Activated CD4-positive, CD25-positive, alpha-beta regulatory T cell treated with anti-CD3 and anti-CD28 coated beads, Interleukin-2, amount 50 U/mL, for 72 hours (primary cell): ENCODE results near the gene OTUD3.
"Not testable (repeated sequence)": the region's sequence is repeated elsewhere in the genome, so short reads cannot be mapped to it uniquely, and the experiment has no call there.

Experiments
- DNase-seq: peaks from one replicate; pipeline ENCODE4 v3.0.0; 2021

The OTUD3 gene

DNA sequence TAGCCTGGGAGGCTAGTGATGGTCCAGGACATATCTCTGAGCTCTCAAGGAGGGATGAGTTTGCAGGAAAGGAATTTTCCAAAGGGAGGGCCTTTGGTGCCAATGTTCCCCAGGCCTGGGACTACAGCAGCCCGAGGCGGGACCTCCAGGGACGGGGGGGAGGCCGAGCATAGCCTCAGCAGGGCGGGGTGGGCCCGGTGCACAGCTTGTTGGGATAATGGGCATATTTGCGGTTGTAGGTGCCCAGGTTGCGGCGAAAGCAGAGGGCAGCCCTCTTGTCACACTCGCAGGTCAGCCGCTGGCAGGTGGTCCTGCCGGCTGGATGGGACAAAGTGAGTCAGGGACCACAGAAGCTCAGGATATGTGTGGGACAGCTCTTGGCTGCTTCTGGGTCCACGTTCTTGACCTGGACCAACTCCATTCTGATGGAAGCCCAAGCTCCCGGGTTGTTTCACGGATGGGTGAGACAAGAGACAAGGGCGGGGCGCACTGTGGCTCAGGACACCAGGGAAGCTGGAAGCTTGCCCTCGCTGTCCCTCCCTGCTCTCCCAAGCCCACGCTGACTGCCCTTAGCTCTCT, 38.0 kb downstream of the OTUD3 start:
- no peak for DNase-seq

DNA sequence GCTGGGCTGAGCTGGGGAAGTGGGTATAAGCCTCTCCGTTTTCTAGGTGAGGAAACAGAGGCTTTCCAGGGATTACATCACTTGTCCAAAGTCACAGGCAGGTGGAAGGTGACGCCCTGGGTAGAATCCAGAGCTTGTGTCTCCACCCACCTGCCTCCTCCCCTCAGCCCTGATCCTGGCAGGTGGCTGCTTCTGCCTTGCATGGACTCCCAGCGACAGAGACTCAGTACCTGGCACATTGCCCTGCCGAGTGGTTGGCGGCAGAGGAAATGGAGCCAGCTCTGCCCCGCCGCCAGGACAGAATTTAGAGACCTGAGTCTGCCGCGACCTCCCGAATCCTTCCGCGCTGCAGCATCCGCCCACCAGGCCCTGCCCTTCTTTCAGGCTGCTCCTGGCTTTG, 39.1 kb downstream of the OTUD3 start:
- no peak for DNase-seq

DNA sequence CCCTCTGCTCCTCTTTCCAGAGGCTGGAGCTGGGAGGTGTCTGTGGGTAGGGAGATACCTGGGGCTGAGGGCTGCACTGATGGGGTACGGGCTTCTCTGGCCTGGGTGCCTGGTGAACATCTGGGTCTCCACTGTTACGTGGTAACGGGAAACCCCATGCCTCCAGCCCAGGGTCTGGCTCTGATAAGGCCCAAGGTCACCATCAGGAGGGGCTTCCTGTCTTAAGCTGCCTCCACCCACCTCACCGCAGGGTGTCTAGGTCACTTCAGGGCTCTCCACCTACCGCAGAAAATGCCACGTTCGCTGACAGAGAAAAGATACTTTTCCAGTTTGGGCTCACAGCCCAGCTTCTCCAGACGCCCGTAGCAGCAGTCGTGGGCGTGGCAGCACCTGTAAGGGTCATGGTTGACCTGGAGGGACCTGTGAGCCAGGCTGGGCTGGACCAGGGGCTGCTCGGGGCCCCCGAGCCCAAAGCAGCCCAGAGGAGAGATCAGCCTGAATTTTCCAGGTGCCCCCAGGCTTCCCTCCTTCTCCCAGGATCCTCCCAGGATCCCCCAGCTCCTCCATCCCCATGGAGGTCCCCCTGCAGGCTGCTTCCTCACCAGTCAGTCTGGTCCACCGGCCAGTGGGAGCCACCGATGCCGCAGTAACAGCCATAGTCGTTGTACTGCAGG, 40.0 kb downstream of the OTUD3 start:
- DNase-seq, result no peak

DNA sequence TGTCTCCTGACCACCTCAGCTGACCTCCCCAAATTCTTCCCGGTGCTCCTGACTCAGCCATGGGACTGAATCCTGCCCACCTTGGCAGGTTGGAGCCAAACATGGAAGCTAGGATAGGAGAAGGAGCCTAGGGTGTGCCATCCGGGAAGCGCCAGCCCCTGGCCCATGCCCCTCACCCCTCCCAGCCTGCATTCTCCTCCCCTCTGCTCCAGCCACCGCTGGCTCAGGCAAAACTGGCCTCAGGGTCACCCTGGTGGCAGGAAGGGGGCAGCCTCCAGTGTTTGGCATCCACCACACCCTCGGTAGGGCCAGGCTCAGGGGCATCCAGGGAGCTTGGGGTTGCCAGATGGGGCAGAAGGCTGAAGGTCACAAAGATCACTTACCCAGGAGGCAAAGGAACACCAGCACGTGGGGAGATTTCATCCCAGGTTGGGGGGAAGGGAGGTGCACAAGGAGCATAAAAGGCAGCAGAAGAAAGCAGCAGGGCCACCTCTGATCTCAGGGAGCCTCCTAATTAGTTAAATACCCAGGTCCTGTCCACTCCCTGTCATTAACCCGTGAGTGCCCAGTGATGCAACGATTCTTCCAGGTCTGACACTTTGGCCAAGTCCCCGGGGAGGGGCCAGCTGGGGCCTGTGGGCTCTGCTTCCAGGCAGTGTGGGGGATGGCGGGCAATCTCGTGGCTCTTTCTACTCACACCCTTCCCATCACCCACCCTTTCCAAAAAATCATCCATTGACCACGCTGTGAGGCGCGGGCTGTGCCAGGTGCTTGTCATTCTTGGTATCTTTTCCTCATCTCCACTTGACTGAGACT, 41.1 kb downstream of the OTUD3 start, which contains the start of gene PLA2G2E:
Gene PLA2G2E (minus strand): TSS at position 481 of the 816 bp plus-strand sequence. CDS start 58 bp downstream, at position 423.
- no peak for DNase-seq

DNA sequence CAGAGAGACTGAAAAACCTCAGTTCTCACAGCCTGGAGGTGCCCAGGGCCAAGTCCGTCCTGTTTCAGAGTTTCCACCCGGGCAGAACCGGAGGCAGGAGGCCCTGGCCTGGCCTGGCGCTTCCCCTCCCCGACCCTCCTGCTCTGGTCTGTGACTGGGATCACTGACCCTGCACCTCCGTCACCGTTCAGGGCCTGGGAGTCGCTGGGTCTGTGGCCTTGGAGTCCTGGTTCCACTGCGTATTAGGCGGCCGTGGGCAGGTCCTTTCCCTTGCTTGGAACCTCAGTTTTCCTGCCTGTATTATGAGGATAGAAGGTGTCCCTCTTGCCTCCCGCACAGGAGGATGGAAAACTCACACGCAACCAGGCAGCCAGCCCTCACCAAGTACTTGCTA, 41.8 kb downstream of the OTUD3 start:
- DNase-seq, result no peak

DNA sequence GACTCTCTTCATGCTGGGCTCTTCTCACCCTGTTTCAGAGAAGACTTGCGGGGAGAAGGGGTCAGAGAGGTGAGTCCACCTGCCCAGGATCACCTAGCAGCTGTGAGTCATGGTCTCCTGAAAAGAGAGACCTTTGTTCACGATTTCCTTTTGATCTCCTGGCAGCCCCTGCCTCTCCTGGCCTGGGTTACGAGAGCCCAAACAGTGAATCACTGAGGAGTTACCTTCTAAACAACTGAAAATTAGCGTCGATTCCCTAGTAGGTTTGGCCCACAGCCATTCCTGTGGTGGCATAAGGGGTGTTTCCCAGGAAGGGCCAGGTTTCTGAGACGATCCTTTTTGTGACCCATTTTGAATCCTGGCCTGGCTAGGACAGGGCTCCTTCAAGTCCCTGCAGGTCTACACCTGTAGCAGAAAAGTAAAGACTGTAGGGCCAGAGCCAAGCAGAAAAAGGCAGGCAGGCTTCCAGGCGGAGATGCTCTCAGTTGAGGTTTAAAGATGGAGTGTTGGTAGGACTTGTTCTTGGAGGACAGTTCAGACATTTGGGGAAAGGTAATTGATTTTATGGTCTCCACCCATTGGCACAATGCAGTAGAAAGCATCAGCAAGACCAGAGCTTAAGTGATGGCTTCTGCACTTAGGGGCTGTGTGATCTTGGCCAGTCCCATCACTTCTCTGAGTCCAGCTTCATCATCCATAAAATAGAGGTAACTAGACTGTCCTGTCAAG, 43.3 kb downstream of the OTUD3 start:
- no peak for DNase-seq

DNA sequence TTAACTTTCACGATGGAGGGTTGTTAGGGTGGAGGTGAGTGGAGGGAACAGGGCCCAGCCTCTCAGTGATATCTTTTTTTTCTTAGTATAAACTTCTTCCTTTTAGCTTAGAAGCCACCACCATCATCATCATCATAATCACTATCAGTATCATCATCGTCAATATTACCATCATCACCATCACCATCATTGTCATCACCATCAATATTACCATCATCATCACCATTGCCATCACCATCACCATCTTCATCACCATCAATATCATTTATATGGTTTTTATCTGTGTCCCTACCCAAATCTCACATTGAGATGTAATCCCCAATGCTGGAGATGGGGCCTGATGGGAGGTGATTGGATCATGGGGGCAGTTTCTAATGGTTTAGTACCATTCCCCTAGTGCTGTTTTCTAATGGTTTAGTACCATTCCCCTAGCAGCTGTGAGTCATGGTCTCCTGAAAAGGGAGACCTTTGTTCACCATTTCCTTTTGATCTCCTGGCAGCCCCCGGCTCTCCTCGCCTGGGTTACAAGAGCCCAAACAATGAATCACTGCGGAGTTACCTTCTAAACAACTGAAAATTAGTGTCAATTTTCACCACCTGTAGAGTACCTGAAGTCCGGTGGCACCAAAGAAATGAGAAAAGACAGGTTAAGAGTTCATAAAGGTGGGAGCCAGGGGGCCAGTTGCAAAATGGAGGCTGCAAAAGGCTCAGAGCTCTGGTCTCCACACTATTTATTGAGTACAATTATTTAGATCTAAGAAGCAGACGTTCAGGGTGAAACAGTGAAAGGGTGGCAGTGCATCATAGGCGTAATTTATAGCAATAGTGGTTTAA, 44.3 kb downstream of the OTUD3 start:
- DNase-seq, result no peak

DNA sequence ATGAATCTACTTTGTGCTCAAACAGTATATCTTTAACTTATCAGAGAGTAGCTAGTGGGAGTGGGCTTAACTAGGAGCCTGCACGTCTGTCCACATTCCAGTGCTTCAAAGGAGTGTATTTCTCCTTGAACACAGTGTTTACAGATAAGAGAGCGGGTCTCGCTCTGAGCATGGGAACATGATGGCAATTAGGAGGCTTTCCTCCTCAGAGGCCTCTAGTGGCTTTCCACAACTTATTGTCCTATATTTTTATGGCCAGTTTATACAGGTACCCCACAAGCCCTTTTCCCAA, 44.9 kb downstream of the OTUD3 start:
- not testable (repeated sequence) for DNase-seq

DNA sequence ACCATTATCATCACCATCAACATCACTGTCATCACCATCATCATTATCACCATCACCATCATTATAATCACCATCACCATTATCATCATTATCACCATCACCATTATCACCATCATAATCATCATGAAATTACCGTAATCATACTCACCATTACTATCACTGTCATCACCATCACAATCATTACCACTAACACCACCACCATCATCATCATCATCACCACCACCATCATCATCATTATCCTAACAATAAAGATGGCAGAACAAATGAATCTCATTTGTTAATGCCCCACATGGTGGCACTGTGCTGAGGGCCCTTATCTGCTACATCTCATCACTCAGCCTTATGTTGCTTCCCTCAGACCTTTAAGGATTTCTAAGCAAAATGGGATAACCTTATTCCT, 50.7 kb downstream of the OTUD3 start:
- DNase-seq, result no peak

DNA sequence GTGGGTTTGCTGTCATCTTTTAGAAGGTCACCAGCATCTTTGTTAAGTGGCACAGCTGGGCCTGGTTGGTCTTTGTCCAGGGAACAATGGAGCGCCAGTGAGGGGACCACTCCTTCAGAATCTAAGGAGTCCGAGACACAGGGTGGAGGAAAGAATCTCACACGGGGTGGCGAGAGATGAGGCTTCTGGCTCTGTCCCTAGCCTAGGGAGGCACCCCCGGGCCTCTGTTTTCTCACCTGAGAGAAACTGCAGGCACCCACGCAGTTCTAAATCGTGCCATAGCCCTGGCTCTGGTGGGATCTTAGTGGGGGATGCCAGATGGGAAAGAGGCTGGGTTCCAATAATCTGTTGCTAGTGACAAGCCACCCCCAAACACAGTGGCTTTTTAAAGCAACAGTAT, 52.1 kb downstream of the OTUD3 start:
- DNase-seq, result no peak

DNA sequence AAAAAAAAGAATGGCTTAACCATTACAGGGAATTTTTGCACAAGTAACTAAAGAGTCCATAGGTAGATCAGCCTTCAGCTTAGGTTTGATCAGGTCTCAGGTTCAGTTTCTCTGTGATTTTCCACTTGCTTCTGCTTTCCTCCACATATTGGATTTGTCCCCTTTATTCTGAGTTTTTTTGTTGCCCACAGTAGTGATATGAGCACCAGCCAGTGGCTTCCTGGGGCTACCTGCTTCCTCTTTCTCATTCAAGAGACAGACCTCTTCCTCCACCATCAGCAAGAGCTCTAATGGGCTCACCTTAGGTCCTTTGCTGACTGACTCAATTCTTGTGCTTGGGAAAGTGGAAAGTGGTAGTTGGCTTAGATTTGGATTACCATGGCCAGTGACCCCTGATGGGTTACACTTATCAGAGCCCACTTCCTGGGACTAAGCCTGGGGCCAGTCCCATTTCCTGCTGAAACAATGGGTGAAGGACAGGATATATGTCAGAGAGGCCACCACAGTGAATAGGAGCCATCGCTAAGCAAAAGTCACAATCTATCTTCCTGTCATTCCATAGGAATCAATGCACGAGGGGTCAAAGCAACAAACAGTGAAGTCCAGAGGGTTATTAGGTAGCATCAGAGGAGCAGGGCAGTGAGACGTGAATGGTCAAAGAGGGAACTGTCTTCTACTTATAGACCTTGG, 54.0 kb downstream of the OTUD3 start:
- DNase-seq, result no peak

DNA sequence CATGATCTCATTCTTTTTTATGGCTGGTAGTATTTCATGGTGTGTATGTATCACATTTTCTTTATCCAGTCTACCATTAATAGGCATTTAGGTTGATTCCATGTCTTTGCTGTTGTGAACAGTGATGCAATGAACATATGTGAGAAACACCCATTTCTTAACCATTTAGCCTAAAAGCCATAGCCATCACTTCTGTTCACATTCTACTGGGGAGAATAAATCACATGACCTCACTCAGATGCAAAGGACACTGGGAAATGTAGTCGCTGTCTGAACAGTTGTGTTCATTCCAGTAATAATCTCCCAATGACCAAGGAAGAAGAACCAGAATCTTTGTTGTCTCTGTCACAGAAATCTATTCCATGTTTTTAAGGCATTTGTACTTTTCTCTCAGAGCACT, 56.3 kb downstream of the OTUD3 start:
- no peak for DNase-seq

DNA sequence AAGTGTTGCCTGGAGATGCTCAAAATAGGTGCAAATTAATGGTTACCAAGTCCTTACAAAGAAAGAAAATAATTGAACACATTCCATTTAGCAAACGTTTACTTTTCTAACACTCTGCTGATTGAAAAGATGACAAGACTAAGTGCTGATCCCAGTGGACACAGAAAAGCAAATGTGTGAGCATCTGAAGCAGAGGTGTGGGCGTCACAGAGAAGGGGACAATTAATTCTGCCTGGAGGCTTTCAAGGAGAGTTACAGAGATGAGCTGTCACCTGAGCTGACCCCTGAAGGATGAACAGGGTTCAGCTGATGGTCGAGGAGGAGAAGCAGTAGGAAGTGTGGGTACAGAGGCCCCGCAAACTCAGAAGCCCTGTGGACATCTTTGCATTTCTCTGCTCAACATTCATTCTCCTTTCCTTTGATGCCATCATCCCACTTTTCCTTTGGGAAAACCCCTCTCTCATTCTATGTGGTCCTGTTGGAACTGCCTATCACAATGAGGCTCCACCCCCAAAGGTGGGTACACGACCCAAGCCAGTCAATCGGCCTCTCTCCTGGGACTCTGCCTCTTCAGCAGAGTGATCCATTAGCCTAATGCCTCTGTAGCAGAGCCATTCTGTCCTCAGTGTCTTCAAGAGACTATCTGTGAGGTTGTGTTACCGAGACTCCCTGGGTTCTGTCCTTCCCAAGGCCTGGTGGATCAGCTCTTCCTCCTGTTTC, 58.5 kb downstream of the OTUD3 start:
- no peak for DNase-seq

DNA sequence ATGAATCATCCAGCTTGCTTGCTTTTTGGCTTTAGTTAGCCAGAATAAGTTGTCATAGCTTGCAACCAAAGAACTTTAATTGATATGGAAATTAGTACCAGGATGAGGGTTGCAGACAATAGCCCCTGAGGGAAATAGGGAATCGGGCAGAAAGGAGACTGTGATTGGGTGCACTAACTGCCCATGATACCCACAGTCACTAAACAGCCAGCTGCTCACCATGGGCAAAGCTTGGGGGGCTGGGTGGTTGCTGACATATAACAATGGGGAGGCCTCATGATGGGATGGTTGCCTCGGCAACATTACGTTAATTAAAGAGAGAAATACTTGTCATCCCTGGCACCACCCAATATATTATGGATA, 59.0 kb downstream of the OTUD3 start:
- DNase-seq, result no peak

DNA sequence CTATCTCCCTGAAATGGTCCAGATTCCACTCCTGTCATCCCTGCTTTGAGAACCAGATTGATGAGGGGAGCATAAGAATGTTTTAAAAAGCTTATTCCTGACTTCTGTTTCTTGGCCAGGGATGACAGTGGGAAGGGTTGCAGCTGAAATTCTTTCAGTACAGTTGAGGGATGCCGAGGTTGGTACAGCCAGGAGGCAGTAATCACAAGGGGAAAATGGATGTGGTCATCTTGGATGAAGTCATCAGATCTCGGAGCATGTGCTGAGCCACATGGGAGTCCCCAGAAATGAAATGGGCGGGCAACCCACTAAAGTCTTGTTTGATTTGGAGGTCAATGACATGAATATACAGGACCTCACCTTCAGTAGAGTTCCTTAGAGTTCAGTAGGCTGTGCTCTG, 59.9 kb downstream of the OTUD3 start:
- DNase-seq, result no peak

DNA sequence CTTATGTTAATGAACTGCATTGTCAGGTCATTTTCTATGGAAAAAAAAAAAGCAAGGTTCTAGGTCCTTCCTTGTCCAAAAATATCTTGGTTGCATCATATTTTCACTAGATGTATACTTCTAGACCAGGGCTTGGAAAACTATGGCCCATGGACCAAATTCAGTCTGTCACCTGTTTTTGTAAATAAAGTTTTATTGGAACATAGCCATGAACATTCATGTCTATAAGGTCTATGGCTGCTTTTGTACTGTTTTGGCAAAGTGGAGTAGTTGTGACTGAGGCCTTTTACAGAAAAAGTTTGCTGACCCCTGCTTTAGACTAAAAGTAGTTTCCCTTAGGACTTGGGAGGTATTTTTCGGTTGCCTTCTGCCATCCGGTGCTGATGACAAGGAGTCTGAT, 60.5 kb downstream of the OTUD3 start:
- DNase-seq, result no peak

DNA sequence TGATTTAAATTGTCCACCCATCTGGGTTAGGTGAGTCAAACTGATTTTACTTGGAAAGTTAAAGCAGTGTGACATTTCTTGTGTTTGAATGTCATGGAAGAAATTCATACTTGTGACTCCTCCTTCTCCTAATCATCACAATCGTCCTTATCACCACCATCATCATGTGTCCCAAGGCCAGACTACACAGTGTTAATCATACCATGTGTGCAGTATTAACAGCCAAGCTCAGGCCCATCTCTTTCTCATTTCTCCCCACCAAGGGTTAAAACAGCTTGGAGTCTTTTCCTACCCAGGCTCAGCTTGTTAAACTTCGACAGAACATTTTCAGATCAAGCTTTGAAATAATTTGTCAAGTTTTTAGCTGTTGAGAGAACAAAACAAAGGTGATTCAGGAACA, 63.7 kb downstream of the OTUD3 start:
- DNase-seq, result no peak

DNA sequence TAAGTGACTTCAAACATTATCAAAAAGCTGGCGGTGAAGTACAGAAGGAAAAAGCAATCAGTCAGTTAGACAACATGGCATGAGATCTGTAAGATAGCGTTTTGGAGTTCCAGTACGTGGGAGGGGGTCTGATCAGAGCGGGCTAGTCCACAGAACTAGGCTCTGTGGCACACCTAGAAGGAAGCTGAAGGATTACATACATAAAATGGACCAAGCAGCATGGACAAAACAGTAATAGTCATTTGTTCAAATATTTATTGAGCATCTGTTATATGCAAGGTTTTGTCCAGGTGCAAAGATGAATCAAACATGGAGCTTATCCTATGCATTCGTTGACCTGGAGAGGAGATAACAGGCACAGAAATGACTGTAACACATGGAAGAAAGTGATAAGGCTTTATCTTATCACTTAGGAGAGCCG, 64.1 kb downstream of the OTUD3 start:
- DNase-seq, result no peak

DNA sequence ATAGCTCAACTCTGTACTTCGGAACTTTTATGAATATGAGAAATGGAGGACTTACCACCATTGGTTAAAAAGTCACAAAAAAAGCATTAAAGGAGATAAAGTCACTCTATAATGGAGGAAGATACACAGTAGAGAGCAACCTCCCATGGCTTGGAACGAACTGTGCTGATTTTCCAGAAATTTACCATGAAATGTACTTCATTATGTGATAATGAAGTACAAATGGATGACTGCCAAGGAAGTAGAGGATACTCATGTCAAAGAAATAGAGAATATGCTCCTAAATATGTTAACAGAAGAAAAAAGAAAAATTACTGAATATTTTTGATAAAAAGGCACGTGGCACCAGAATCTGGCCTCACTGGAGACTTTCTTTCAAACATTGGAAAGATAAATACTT, 64.8 kb downstream of the OTUD3 start:
- no peak for DNase-seq

DNA sequence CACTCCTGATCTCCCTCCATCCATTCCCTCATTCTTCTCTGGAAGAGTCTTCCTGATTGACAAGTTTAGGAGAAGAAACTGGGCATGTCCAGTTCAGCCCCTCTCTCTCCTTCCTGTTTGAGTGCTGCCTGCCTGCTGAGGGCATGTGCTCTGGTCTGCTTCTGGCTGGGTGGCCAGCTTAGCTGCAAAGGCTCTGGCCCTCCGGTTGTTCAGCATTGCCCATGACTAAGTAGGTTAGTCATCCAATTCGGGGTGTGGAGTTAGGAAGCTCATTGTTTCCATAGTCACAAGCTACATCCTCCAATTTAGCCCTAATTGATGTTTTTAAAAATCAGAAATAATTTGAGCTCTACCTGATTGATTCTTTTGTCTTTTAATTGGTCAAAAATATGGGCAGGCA, 66.8 kb downstream of the OTUD3 start:
- no peak for DNase-seq

DNA sequence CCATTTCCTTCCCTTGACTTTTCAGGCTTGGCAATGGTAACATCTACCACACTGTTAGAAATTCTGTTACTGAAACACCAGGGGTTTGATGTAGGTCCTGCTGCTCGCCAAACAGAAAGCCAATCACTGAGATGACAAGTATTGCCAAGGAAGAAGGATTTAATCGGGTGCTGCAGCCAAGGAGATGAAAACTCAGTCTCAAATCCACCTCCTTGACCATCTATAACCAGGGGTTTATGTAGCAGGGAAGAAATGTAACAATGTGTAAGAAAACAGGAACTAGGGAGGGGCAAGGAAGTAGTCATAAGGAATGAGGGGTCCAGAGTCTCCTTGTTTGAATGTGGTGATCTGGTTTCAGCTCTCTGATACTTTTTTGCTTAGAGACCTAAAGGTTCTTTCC, 71.9 kb downstream of the OTUD3 start:
- no peak for DNase-seq
